ENCODE results near the gene PDZD2. TPM values are rescaled to one million over a fixed set of nuclear protein-coding genes. Genes with fewer than 3 reads are reported as not detected.
"Not testable (repeated sequence)": the region's sequence is repeated elsewhere in the genome, so short reads cannot be mapped to it uniquely, and the experiment has no call there.

PDZD2 gene
- total RNA-seq, 1 donor from 2014 or later = 1.1 TPM

- no peak overlapping the region for H3K4me3 ChIP-seq
- H3F3A ChIP-seq (ENCODE audit: low read depth) = no peaks in the 10 kb centered on the region
- H3K9ac ChIP-seq = no peak overlapping the region
- no peak overlapping the region for H2AFZ ChIP-seq (replicated peaks)
- no peak for DNase-seq (ENCODE audit: low spot score)
- Mint-ChIP-seq H3K27ac (no peak overlapping the region), H3K27me3 (ENCODE audit: insufficient read depth, low read depth) (no peaks in the 10 kb centered on the region), H3K36me3 (peaks cover 39% of the 10 kb centered on the region), H3K9me3 (no peaks in the 10 kb centered on the region), H3K4me1 (peaks cover 4% of the 10 kb centered on the region), H3K4me3 (no peak overlapping the region)
- H3K9me3 ChIP-seq (ENCODE audit: low read depth) = no peaks in the 10 kb centered on the region
- TF ChIP-seq EZH2phosphoT487 (IDR thresholded peaks at IDR 0.05) (no peak), CTCF (IDR thresholded peaks at IDR 0.05) (no peak), EZH2 (IDR thresholded peaks at IDR 0.05) (no peak)
- H3K27me3 ChIP-seq = no peaks in the 10 kb centered on the region
- H3K27ac ChIP-seq = no peak overlapping the region
- peaks cover 61% of the 10 kb centered on the region for H3K79me2 ChIP-seq (ENCODE audit: low read depth)
- peaks cover 10% of the 10 kb centered on the region for H3K36me3 ChIP-seq
- no peaks in the 10 kb centered on the region for H3K4me1 ChIP-seq
- no peaks in the 10 kb centered on the region for H4K20me1 ChIP-seq (ENCODE audit: low read depth)
- H3K4me2 ChIP-seq = no peak overlapping the region
Observed at GRCh38 chr5:32115985-32116384, 477.1 kb downstream of the PDZD2 start.

GRCh38 chr5:32116574-32117313 lies 477.8 kb downstream of the PDZD2 start:
- Mint-ChIP-seq H3K27ac (no peak overlapping the region), H3K36me3 (peaks cover 40% of the 10 kb centered on the region), H3K4me1 (peaks cover 4% of the 10 kb centered on the region), H3K9me3 (no peaks in the 10 kb centered on the region), H3K4me3 (no peak overlapping the region), H3K27me3 (ENCODE audit: insufficient read depth, low read depth) (no peaks in the 10 kb centered on the region)
- no peak overlapping the region for H2AFZ ChIP-seq (replicated peaks)
- TF ChIP-seq EZH2phosphoT487 (IDR thresholded peaks at IDR 0.05) = no peak
- no peak for TF ChIP-seq EZH2 (IDR thresholded peaks at IDR 0.05)
- TF ChIP-seq CTCF (IDR thresholded peaks at IDR 0.05) = no peak
- no peak for DNase-seq (ENCODE audit: low spot score)
- no peak overlapping the region for H3K27ac ChIP-seq
- peaks cover 13% of the 10 kb centered on the region for H3K36me3 ChIP-seq
- no peaks in the 10 kb centered on the region for H3K4me1 ChIP-seq
- H3K4me3 ChIP-seq = no peak overlapping the region
- H3K4me2 ChIP-seq = no peak overlapping the region
- peaks cover 57% of the 10 kb centered on the region for H3K79me2 ChIP-seq (ENCODE audit: low read depth)
- H3F3A ChIP-seq (ENCODE audit: low read depth) = no peaks in the 10 kb centered on the region
- no peaks in the 10 kb centered on the region for H3K9me3 ChIP-seq (ENCODE audit: low read depth)
- no peak overlapping the region for H3K9ac ChIP-seq
- H3K27me3 ChIP-seq = no peaks in the 10 kb centered on the region
- no peaks in the 10 kb centered on the region for H4K20me1 ChIP-seq (ENCODE audit: low read depth)

- Histone ChIP-seq H3K36me3 (peaks cover 13% of the 10 kb centered on the region), H3K79me2 (ENCODE audit: low read depth) (peaks cover 47% of the 10 kb centered on the region)
- not testable (repeated sequence) for H3K27me3 ChIP-seq; H3K4me2 ChIP-seq; H3K9ac ChIP-seq; H3F3A ChIP-seq (ENCODE audit: low read depth); DNase-seq (ENCODE audit: low spot score); H3K27ac Mint-ChIP-seq; H4K20me1 ChIP-seq (ENCODE audit: low read depth); H2AFZ ChIP-seq (replicated peaks); H3K4me3 Mint-ChIP-seq; H3K9me3 ChIP-seq (ENCODE audit: low read depth); H3K4me1 ChIP-seq; H3K4me3 ChIP-seq; H3K4me1 Mint-ChIP-seq; H3K27ac ChIP-seq; H3K9me3 Mint-ChIP-seq; H3K27me3 Mint-ChIP-seq (ENCODE audit: insufficient read depth, low read depth)
- peaks cover 50% of the 10 kb centered on the region for H3K36me3 Mint-ChIP-seq
Observed at GRCh38 chr5:32118922-32119321, 480.0 kb downstream of the PDZD2 start.

GRCh38 chr5:32123058-32123805 lies 484.3 kb downstream of the PDZD2 start:
- H3K9me3 ChIP-seq (ENCODE audit: low read depth) = no peaks in the 10 kb centered on the region
- Mint-ChIP-seq H3K4me3 (no peak overlapping the region), H3K27ac (no peak overlapping the region), H3K4me1 (no peaks in the 10 kb centered on the region), H3K27me3 (ENCODE audit: insufficient read depth, low read depth) (no peaks in the 10 kb centered on the region), H3K9me3 (no peaks in the 10 kb centered on the region), H3K36me3 (peaks cover 41% of the 10 kb centered on the region)
- H3K79me2 ChIP-seq (ENCODE audit: low read depth) = peaks cover 47% of the 10 kb centered on the region
- no peaks in the 10 kb centered on the region for H3K4me1 ChIP-seq
- H3K4me2 ChIP-seq = no peak overlapping the region
- peaks cover 26% of the 10 kb centered on the region for H3K36me3 ChIP-seq
- H3K27ac ChIP-seq = no peak overlapping the region
- DNase-seq (ENCODE audit: low spot score) = no peak
- no peaks in the 10 kb centered on the region for H3F3A ChIP-seq (ENCODE audit: low read depth)
- H3K27me3 ChIP-seq = no peaks in the 10 kb centered on the region
- H3K4me3 ChIP-seq = no peak overlapping the region
- no peak overlapping the region for H2AFZ ChIP-seq (replicated peaks)
- peaks cover 21% of the 10 kb centered on the region for H4K20me1 ChIP-seq (ENCODE audit: low read depth)
- no peak overlapping the region for H3K9ac ChIP-seq
- no peak for TF ChIP-seq EZH2phosphoT487 (IDR thresholded peaks at IDR 0.05)
- TF ChIP-seq CTCF (IDR thresholded peaks at IDR 0.05) = no peak
- no peak for TF ChIP-seq EZH2 (IDR thresholded peaks at IDR 0.05)

Measured in neural progenitor cell (in vitro differentiated cells).